ENCODE measurements around the gene ZBTB46.
"Not testable (repeated sequence)": the region's sequence is repeated elsewhere in the genome, so short reads cannot be mapped to it uniquely, and the experiment has no call there.

The ZBTB46 gene

DNA sequence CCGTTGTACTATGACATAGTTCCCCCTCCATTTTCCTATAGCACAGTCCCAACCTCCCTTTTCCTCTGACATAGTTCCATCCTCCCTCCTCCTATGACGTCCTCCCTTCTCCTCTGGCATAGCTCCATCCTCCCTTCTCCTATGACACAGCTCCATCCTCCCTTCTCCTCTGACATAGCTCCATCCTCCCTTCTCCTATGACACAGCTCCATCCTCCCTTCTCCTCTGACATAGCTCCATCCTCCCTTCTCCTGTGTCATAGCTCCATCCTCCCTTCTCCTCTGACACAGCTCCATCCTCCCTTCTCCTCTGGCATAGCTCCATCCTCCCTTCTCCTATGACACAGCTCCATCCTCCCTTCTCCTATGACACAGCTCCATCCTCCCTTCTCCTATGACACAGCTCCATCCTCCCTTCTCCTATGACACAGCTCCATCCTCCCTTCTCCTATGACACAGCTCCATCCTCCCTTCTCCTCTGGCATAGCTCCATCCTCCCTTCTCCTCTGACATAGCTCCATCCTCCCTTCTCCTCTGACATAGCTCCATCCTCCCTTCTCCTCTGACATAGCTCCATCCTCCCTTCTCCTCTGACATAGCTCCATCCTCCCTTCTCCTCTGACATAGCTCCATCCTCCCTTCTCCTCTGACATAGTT is 108.0 kb downstream of the ZBTB46 start:
- not testable (repeated sequence) for H3K27me3 Mint-ChIP-seq; ATAC-seq (replicated peaks); H3K4me3 Mint-ChIP-seq; DNase-seq
- Mint-ChIP-seq H3K9me3 (peaks cover 3 to 11% of the 10 kb centered on the region in 2 donors), H3K4me1 (peaks cover 7 to 22% of the 10 kb centered on the region in 2 donors), H3K36me3 (peaks cover 57 to 64% of the 10 kb centered on the region in 2 donors), H3K27ac (peak overlapping the region; percentile 7)

DNA sequence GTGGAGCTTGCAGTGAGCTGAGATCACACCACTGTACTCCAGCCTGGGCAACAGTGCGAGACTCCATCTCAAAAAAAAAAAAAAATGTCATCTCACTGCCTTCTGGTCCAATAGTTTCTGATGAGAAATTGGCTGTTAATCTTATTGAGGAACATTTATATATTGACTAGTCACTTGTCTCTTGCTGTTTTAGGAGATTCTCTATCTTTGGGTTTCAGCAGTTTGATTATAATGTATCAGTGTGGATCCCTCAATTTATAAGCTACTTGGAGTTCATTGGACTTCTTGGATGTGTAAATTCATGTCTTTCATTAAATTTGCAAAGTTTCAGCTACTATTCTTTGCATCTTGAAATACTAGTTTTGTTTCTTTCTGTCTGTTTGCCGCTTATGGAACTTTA is 112.1 kb downstream of the ZBTB46 start:
- H3K9me3 Mint-ChIP-seq = peaks cover 0 to 14% of the 10 kb centered on the region in 2 donors
- DNase-seq = no peak
- H3K27ac Mint-ChIP-seq = peak overlapping the region; percentile 37

DNA sequence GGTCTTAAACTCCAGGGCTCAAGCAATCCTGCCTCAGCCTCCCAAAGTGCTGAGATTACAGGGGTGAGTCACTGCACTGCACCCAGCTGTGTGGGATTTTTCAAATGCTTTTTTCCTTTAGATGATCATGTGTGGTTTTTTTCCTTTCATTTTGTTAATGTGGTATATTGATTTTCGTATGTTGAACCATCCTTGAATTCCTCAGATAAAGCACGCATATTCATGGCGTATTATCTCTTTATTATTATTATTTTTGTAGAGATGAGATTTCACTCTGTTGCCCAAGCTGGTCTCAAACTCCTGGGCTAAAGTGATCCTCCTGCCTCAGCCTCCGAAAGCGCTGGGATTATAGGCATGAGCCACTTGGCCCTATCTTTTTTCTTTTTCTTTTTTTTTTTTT is 116.2 kb downstream of the ZBTB46 start:
- peaks cover 80 to 81% of the 10 kb centered on the region in 2 donors for H3K36me3 Mint-ChIP-seq
- peaks cover 4 to 17% of the 10 kb centered on the region in 2 donors for H3K9me3 Mint-ChIP-seq
- H3K27me3 Mint-ChIP-seq = no peaks in the 10 kb centered on the region
- peaks cover 19 to 39% of the 10 kb centered on the region in 2 donors for H3K4me1 Mint-ChIP-seq
- DNase-seq (no peak), ATAC-seq (replicated peaks) (no peak)
- no peak overlapping the region for H3K4me3 Mint-ChIP-seq
- no peak overlapping the region for H3K27ac Mint-ChIP-seq

More for the DNA sequence above, 112.1 kb downstream of the ZBTB46 start:
- Mint-ChIP-seq H3K36me3 (peaks cover 71 to 74% of the 10 kb centered on the region in 2 donors), H3K4me1 (peaks cover 10 to 21% of the 10 kb centered on the region in 2 donors), H3K4me3 (no peak overlapping the region), H3K27me3 (no peaks in the 10 kb centered on the region)
- ATAC-seq (replicated peaks) = no peak

DNA sequence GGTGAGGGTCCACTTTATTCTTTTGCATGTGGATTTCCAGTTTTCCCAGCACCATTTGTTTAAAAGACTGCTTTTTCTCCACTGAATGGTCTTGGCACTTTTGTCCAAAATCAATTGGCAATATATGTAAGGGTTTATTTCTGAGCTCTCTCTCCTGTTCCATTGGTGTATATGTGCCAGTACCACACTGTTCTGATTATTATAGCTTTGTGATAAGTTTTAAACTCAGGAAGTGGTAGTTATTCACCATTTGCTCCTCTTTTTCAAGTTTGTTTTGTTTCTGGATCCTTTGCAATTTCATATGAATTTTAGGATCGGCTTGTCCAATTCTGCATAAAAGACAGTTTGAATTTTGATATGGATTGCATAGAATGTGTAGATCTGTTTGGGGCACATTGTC is 118.9 kb downstream of the ZBTB46 start:
- Mint-ChIP-seq H3K27ac (no peak overlapping the region), H3K36me3 (peaks cover 62 to 63% of the 10 kb centered on the region in 2 donors), H3K9me3 (peaks cover 4 to 11% of the 10 kb centered on the region in 2 donors), H3K4me1 (peaks cover 28 to 50% of the 10 kb centered on the region in 2 donors), H3K27me3 (no peaks in the 10 kb centered on the region), H3K4me3 (no peak overlapping the region)
- no peak for DNase-seq
- no peak for ATAC-seq (replicated peaks)

DNA sequence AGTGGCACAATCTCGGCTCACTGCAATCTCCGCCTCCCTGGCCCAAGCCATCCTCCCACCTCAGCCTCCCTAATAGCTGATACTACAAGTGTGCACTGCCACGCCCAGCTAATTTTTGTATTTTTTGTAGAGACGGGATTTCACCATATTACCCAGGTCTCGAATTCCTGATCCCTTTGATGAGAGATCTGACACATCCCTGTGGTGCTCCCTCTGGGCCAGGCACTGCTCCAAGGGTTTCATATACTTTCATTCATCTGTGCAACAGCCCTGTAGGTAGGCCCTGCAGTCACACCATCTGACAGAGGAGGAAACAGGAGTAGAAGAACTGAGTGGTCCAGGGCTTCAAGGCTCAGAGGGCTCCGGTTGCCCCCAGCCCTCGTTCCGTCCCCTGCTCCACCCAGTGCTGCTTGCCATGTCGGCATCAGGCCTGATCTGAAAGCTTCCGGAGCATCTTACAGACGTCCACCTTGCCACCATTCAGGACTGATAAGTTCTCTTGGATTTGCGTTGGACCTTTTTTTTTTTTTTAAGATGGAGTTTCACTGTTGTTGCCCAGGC is 119.9 kb downstream of the ZBTB46 start:
- Mint-ChIP-seq H3K9me3 (peaks cover 4 to 9% of the 10 kb centered on the region in 2 donors), H3K27ac (peak overlapping the region; percentile 20), H3K4me3 (no peak overlapping the region), H3K36me3 (peaks cover 54 to 60% of the 10 kb centered on the region in 2 donors), H3K27me3 (no peaks in the 10 kb centered on the region), H3K4me1 (peaks cover 34 to 54% of the 10 kb centered on the region in 2 donors)
- ATAC-seq (replicated peaks) (no peak), DNase-seq (no peak)

- Mint-ChIP-seq H3K4me1 (peaks cover 33 to 57% of the 10 kb centered on the region in 2 donors), H3K9me3 (peaks cover 3 to 4% of the 10 kb centered on the region in 2 donors), H3K27ac (no peak overlapping the region), H3K4me3 (peak overlapping the region; percentile 91 to 92), H3K36me3 (peaks cover 43 to 57% of the 10 kb centered on the region in 2 donors), H3K27me3 (no peaks in the 10 kb centered on the region)
- no peak for DNase-seq
- ATAC-seq (replicated peaks) = no peak
Measured at GRCh38 chr20:63709149-63709527, 121.9 kb downstream of the ZBTB46 start.

- peak overlapping the region; percentile 91 to 92 for H3K4me3 Mint-ChIP-seq
- ATAC-seq (replicated peaks) = peak; percentile 19 to 22
- H3K27me3 Mint-ChIP-seq = no peaks in the 10 kb centered on the region
- H3K4me1 Mint-ChIP-seq = peaks cover 33 to 57% of the 10 kb centered on the region in 2 donors
- H3K27ac Mint-ChIP-seq = peak overlapping the region; percentile 91
- DNase-seq = no peak
- peaks cover 3 to 4% of the 10 kb centered on the region in 2 donors for H3K9me3 Mint-ChIP-seq
- H3K36me3 Mint-ChIP-seq = peaks cover 43 to 53% of the 10 kb centered on the region in 2 donors
Measured at GRCh38 chr20:63708301-63709148, 122.5 kb downstream of the ZBTB46 start.

DNA sequence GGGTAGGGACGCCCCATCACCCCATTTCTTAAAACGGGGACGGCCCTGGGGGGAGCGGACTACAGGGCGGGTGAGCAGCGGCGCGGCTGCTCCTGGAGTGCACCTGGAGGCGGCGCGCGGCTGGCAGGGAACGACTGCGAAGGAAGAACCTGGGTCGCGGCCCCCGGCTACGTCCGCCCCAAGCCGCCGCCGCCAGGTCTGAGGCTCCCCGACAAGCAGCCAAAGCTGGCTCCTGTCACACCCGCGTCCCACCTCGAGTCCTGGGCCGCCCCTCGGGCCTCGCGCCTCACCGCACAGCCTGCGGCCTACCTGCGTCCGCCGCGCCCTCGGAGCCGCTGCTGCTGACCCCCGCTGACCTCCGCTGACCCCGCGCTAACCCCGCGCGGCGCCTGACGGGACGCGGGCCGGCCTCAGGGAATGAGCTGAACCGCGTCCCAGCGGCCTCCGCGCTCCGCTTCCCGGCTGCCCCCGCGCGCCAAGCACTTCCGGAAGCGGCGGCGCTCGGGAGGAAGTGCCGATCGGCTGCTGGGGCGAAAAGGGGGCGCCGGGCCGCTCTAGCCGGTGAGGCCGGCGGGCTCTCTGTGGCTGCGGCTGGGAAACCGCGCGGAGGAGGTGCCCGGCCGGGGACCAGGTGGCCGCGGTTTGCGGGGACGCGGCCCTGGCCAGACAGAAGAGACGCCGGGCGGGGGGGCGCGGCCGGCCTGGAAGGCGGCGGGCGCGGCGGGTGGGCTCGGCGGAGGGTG is 123.3 kb downstream of the ZBTB46 start, which contains the start of the genes ARFRP1 and ZGPAT:
Gene ARFRP1, minus strand, starts transcription at position 419 of the 743 bp plus-strand sequence. CDS start 885 bp downstream, outside the sequence.
Gene ZGPAT, plus strand, starts transcription at position 482 of the 743 bp plus-strand sequence. CDS start 542 bp downstream, outside the sequence.
- H3K36me3 Mint-ChIP-seq = peaks cover 37 to 48% of the 10 kb centered on the region in 2 donors
- H3K27me3 Mint-ChIP-seq = no peaks in the 10 kb centered on the region
- H3K4me3 Mint-ChIP-seq = peak within 1 kb of the TSS; percentile 91 to 92
- H3K9me3 Mint-ChIP-seq = peaks cover 3 to 4% of the 10 kb centered on the region in 2 donors
- peak; percentile 85 for DNase-seq
- ATAC-seq (replicated peaks) = peak; percentile 88 to 92
- H3K27ac Mint-ChIP-seq = peak within 1 kb of the TSS; percentile 91
- H3K4me1 Mint-ChIP-seq = peaks cover 33 to 57% of the 10 kb centered on the region in 2 donors

DNA sequence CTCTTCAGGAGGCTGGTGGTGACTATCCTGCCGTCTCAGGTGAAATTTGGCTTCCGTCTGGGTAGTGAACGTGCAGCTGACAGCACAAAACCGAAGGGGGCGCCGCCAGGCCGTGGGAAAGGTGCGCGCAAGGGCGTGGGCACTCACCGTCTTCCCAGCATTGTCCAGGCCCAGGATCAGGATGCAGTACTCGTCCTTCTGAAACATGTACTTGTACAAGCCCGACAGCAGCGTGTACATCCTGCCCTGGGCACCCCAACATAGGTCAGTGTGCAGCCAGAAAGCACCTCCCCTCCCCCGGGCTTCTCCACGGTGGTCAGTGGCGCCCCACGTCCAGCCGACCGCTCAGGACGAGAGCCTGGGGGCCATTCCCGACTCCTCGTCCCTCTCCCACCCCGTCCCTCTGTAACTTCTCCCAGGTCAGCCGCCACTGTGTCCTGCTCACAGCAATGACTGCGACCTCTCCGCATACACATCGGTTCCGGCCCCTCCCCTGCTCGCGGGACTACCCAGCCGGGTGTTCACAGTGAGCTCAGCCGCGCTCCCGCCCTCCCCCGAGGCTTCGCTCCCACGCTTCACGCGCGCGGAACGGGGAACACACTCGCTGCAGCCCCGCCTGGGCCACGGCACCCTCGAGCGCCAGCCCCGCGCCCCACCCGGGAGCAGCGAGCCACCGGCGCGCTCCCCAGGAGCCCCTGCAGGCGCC is 124.1 kb downstream of the ZBTB46 start:
- H3K4me1 Mint-ChIP-seq = peaks cover 29 to 56% of the 10 kb centered on the region in 2 donors
- peak; percentile 53 for DNase-seq

DNA sequence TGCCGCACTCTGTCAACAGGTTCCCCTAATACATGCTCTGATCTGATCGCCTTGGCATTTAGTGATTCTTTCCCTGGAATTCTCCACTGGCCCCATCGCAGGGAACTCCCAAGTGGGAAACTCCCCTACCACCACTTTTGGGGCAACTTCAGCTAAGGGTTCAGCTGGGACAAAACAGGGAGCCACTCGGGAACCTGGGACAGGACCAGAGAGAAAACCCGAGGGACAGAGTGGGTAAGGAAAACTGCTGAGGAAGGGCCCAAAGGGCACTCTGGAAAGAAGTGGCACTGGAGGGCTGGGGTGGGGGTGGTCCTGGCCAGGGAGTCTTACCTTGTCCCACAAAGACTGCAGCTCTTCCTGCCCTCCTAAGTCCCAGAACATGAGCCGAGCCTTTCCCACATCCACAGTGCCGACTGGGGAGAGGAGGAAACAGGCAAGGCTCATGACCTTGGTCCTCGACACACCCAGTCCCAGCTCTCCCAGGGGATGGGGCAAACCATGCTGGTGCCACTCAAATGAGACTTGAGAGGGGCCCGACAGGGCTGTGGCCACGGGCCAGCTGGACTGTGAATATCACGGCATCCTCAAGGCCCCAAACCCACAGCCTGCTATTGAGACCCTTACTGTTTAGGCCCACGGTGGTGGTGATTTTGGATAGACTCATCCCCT is 124.9 kb downstream of the ZBTB46 start:
- peaks cover 28 to 52% of the 10 kb centered on the region in 2 donors for H3K4me1 Mint-ChIP-seq
- H3K27ac Mint-ChIP-seq = peak overlapping the region; percentile 88
- H3K36me3 Mint-ChIP-seq = peaks cover 24 to 43% of the 10 kb centered on the region in 2 donors
- no peak for ATAC-seq (replicated peaks)
- no peaks in the 10 kb centered on the region for H3K27me3 Mint-ChIP-seq
- peak overlapping the region; percentile 90 to 92 for H3K4me3 Mint-ChIP-seq
- H3K9me3 Mint-ChIP-seq = no peaks in the 10 kb centered on the region
- DNase-seq = no peak

More for the DNA sequence above, 124.1 kb downstream of the ZBTB46 start:
- peak overlapping the region; percentile 88 for H3K27ac Mint-ChIP-seq
- H3K36me3 Mint-ChIP-seq = peaks cover 30 to 46% of the 10 kb centered on the region in 2 donors
- H3K4me3 Mint-ChIP-seq = peak overlapping the region; percentile 90 to 92
- no peaks in the 10 kb centered on the region for H3K27me3 Mint-ChIP-seq
- no peaks in the 10 kb centered on the region for H3K9me3 Mint-ChIP-seq
- ATAC-seq (replicated peaks) = peak; percentile 67 to 69

- no peak for ATAC-seq (replicated peaks)
- no peak overlapping the region for H3K27ac Mint-ChIP-seq
- H3K4me3 Mint-ChIP-seq = no peak overlapping the region
- peaks cover 22 to 47% of the 10 kb centered on the region in 2 donors for H3K4me1 Mint-ChIP-seq
- no peaks in the 10 kb centered on the region for H3K9me3 Mint-ChIP-seq
- peaks cover 16 to 37% of the 10 kb centered on the region in 2 donors for H3K36me3 Mint-ChIP-seq
- DNase-seq = no peak
- no peaks in the 10 kb centered on the region for H3K27me3 Mint-ChIP-seq
Measured at GRCh38 chr20:63705232-63706026, 125.6 kb downstream of the ZBTB46 start.

DNA sequence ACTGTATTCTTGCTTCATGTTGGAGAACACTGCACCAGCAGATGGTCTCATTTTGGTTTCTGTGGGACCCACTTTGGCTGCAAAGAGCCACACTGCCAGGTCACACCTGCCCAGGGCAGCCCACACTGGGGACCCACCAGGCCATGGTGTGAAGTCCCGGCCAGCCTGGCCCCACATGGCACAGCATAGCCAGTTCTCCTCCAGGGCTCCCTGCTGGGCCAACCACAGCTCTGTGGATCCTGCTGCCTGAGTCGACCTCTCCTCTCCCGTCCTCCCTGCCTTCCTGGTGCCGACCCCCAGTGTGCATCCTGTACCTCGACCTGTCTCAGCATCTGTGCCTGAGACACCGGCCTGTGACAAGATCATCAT is 126.3 kb downstream of the ZBTB46 start:
- Mint-ChIP-seq H3K27me3 (no peaks in the 10 kb centered on the region), H3K27ac (peak overlapping the region; percentile 31), H3K9me3 (no peaks in the 10 kb centered on the region), H3K36me3 (peaks cover 16 to 39% of the 10 kb centered on the region in 2 donors), H3K4me3 (no peak overlapping the region), H3K4me1 (peaks cover 24 to 44% of the 10 kb centered on the region in 2 donors)
- ATAC-seq (replicated peaks) (no peak), DNase-seq (peak; percentile 0)

Measured in stimulated activated naive B cell treated with anti-CD40 and anti-IgM and Interleukin-4, amounts not matched to agents 10 μg/mL and 1 μg/mL and 100 μg/mL, for 72 hours (primary cell).